GDM1 (cell line): Measurements from ENCODE around the gene CLEC10A.

Experiments
- DNase-seq: peaks from one replicate; lab custom pipeline; 2025; lab: John Stamatoyannopoulos, UW

The CLEC10A gene

GRCh38 chr17:7038025-7038862, 41.8 kb downstream of the CLEC10A start:
- no peak for DNase-seq

DNA sequence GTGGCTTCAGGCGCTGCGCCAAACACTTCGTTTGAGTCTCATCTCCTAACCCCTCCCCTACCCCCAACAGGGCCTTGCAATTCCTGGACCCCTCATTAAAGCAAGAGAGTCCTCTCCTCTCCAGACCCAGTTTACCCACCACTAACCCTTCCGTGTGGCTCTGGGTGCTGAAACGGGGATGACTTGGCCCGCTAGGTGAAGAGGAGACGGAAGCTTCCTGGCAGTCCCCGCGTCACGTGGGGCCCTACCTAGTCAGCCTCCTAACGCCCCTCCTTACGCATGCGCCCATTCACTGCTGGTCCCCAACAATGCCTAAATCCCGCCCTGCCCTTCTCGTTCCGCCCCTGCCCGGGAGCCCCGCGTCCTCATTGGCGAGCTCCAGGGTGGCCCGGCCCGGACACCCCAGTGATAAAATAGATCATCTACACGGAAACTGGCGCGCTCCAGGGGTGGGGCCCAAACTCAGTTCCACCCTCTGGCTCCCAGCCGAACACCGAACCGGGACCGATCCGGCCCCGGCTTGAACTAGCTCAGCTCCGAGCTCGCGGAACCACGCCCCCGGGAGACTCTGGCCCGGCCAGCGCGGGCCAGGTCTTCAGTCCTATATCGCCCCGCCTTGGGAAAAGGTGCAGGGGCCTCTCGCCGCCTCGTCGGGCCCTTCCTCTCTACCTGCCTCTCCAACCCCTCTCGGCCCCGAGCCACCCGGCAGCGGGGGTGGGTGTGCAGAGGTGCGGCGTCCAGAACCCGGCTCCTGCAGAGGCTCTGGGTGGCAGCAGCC, 44.3 kb downstream of the CLEC10A start, which contains the start of gene SLC16A13:
Gene SLC16A13 (plus strand): TSS at position 425 of the 778 bp plus-strand sequence. CDS start 368 bp downstream, outside the sequence.
- DNase-seq, result peak; percentile 97

- DNase-seq, result peak; percentile 77
Observed at GRCh38 chr17:7034955-7035590, 45.0 kb downstream of the CLEC10A start.

DNA sequence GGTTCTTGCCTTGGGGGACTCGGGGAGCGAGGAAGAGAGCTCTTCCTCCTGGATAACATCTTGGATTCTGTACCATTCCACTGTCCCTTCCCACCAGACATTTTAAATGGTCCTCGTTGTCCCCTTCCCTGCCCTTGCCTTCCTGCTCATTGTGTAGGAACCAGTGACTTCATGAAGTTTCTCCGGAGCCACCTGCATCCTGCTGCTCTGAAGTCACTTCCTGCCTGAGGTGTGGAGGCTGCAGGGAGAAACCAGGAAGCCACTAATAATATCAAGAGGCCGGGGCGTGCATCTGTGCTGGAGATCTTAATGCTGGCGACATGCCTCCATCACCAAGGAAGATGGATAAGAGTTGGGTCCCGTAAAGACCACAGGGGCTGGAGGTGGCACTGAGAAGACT, 50.4 kb downstream of the CLEC10A start:
- DNase-seq, result peak; percentile 69

- DNase-seq, result no peak
Observed at GRCh38 chr17:7029096-7029495, 51.0 kb downstream of the CLEC10A start.

DNA sequence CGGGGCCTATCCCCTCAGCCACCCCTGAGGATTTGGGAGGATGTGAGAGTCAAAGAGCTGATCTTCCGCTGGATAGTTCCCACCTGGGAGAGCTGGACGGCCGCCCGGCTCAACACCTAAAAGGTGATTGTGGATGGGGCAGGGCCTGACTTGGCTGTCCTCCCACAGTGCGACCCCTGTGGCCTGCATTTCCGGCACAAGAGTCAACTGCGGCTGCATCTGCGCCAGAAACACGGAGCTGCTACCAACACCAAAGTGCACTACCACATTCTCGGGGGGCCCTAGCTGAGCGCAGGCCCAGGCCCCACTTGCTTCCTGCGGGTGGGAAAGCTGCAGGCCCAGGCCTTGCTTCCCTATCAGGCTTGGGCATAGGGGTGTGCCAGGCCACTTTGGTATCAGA, 52.7 kb downstream of the CLEC10A start:
- DNase-seq, result no peak

GRCh38 chr17:7026471-7027115, 53.5 kb downstream of the CLEC10A start:
- DNase-seq, result no peak

DNA sequence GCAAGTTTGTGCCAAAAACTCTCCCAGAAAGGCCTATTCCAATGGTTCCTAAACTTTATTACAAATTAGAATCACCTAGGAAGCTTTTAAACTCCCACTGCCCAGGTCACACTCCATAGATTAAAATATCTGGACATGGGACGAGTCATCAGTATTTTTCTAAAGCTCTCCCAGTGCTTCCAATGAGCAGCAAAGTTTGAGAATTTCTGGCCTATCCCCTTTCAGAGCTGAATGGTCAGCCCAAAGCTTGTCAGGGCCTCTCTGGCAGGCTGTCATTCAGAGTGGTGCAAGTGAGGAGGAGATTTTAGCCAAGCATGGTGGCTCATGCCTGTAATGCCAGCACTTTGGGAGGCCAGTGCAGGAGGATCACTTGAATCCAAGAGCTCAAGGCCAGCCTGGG, 54.8 kb downstream of the CLEC10A start:
- DNase-seq, result no peak
